ENCODE results near the gene SNX10.

- TF ChIP-seq, protein P1, sequence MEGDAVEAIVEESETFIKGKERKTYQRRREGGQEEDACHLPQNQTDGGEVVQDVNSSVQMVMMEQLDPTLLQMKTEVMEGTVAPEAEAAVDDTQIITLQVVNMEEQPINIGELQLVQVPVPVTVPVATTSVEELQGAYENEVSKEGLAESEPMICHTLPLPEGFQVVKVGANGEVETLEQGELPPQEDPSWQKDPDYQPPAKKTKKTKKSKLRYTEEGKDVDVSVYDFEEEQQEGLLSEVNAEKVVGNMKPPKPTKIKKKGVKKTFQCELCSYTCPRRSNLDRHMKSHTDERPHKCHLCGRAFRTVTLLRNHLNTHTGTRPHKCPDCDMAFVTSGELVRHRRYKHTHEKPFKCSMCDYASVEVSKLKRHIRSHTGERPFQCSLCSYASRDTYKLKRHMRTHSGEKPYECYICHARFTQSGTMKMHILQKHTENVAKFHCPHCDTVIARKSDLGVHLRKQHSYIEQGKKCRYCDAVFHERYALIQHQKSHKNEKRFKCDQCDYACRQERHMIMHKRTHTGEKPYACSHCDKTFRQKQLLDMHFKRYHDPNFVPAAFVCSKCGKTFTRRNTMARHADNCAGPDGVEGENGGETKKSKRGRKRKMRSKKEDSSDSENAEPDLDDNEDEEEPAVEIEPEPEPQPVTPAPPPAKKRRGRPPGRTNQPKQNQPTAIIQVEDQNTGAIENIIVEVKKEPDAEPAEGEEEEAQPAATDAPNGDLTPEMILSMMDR (IDR thresholded peaks at IDR 0.05): no peak
- TF ChIP-seq POLR2A (IDR thresholded peaks at IDR 0.05): no peak
These were observed 70.0 kb downstream of the SNX10 start for GRCh38 chr7:26361637-26362036.
